Keratinocyte (primary cell): ENCODE results near the gene ALOX15B. TPM values are rescaled to one million over a fixed set of nuclear protein-coding genes. Genes with fewer than 3 reads are reported as not detected.
A peak's percentile ranks its signal among the peaks of the same experiment; 100 is the strongest.

ENCODE experiments used
- DNase-seq: peaks from one replicate; pipeline ENCODE4 v3.0.0-alpha.2; 2011; ENCODE audit warnings: low read depth, missing footprints, low spot score
- FAIRE-seq: peaks from 2 replicates; lab custom pipeline; 2011; peaks lifted over from hg19 to GRCh38; lab: Jason Lieb, UNC
- H2AFZ ChIP-seq: 2 replicates; pipeline ENCODE4 v1.6.0; 2012; ENCODE audit warnings: low read length, control low read depth, inconsistent platforms; ENCODE audit not compliant: control insufficient read depth
- H3K27ac ChIP-seq: 2 replicates; pipeline ENCODE4 v1.5.1; 2011; ENCODE audit warnings: low read length; ENCODE audit not compliant: control insufficient read depth, insufficient read depth
- H3K27me3 ChIP-seq: 3 replicates; pipeline ENCODE4 v1.6.0; 2011; ENCODE audit warnings: low read length; ENCODE audit not compliant: control insufficient read depth, insufficient read depth; ENCODE audit errors: extremely low read depth
- H3K36me3 ChIP-seq, 2 experiments: 2 replicates in 1 of 2; 3 replicates in 1 of 2; pipeline ENCODE4 v1.5.1; 2011; ENCODE audit warnings: low read length in 2 of 2, mild to moderate bottlenecking in 1 of 2; ENCODE audit not compliant: control insufficient read depth in 2 of 2, insufficient read depth in 2 of 2; ENCODE audit errors: extremely low read depth in 1 of 2
- H3K4me1 ChIP-seq: 3 replicates; pipeline ENCODE4 v1.5.1; 2011; ENCODE audit warnings: low read length; ENCODE audit not compliant: control insufficient read depth, insufficient read depth; ENCODE audit errors: extremely low read depth
- H3K4me2 ChIP-seq: 3 replicates; pipeline ENCODE4 v1.6.0; 2011; ENCODE audit warnings: low read depth, low read length; ENCODE audit not compliant: control insufficient read depth, insufficient read depth; ENCODE audit errors: extremely low read depth
- H3K4me3 ChIP-seq, 3 experiments: fragments of 200-600 bp in 1 of 3; sonication (generic) in 1 of 3; 2 replicates in 2 of 3; 3 replicates in 1 of 3; pipeline ENCODE4 v1.5.1; 2011 to 2016; ENCODE audit warnings: low read length in 3 of 3, mild to moderate bottlenecking in 3 of 3, control low read depth in 2 of 3, inconsistent platforms in 1 of 3, low read depth in 1 of 3, mixed read lengths in 1 of 3, mixed run types in 1 of 3, moderate library complexity in 1 of 3; ENCODE audit not compliant: control insufficient read depth in 2 of 3, insufficient read depth in 2 of 3; ENCODE audit errors: extremely low read depth in 1 of 3
- H3K79me2 ChIP-seq: 2 replicates; pipeline ENCODE4 v1.6.0; 2012; ENCODE audit warnings: low read length; ENCODE audit not compliant: control insufficient read depth, insufficient read depth
- H3K9ac ChIP-seq: 3 replicates; pipeline ENCODE4 v1.6.0; 2011; ENCODE audit warnings: low read length; ENCODE audit not compliant: control insufficient read depth, insufficient read depth; ENCODE audit errors: extremely low read depth
- H3K9me1 ChIP-seq: 3 replicates; pipeline ENCODE4 v1.6.0; 2011; ENCODE audit warnings: low read length; ENCODE audit not compliant: control insufficient read depth, insufficient read depth; ENCODE audit errors: extremely low read depth
- H3K9me3 ChIP-seq: 2 replicates; pipeline ENCODE4 v1.5.1; 2012; ENCODE audit warnings: low read depth, low read length; ENCODE audit not compliant: control insufficient read depth
- H4K20me1 ChIP-seq: 3 replicates; pipeline ENCODE4 v1.6.0; 2011; ENCODE audit warnings: low read length; ENCODE audit not compliant: control insufficient read depth, insufficient read depth; ENCODE audit errors: extremely low read depth
- CTCF ChIP-seq, 3 experiments: IDR thresholded peaks in 1 of 3; conservative IDR thresholded peaks in 1 of 3; optimal IDR thresholded peaks in 1 of 3; 2 replicates in 2 of 3; 3 replicates in 1 of 3; pipeline versions ENCODE3 to v1.5.1; 2011; ENCODE audit warnings: low read length in 3 of 3, mild to moderate bottlenecking in 3 of 3, moderate library complexity in 2 of 3, control low read depth in 1 of 3, inconsistent platforms in 1 of 3; ENCODE audit not compliant: insufficient read depth in 2 of 3; ENCODE audit errors: extremely low read depth in 1 of 3
- EZH2 ChIP-seq: IDR thresholded peaks from one replicate; pipeline ENCODE4 v1.6.1; 2012; ENCODE audit warnings: inconsistent platforms, mild to moderate bottlenecking, low read length, moderate library complexity
- dilution Hi-C: fragments of 300-500 bp; cut with MboI; formaldehyde crosslinking; loops from one replicate; pipeline ENCODE4 v1.7.0; 2020; ENCODE audit warnings: low sequenced_read_pairs; ENCODE audit not compliant: extremely low pct_ligation_motif_present
- polyA plus RNA-seq, 5 experiments: library from polyadenylated mRNA; depleted of rRNA in 3 of 5; stranded (reverse) in 3 of 5; stranded (forward) in 1 of 5; unstranded in 1 of 5; fragments of >200 nt; gene quantifications; 1 replicate in 1 of 5; 2 replicates in 3 of 5; 3 replicates in 1 of 5; pipeline versions ENCODE4 v1.2.1 to v1.2.3, GENCODE V29; 2011 to 2012; ENCODE audit warnings: missing spikeins in 2 of 5, low read depth in 1 of 5, low replicate concordance in 1 of 5

Gene ALOX15B
- polyA plus RNA-seq, 1 donor (not counting 4 experiments of a cell fraction or from before 2014, with no cell fraction given), result 29.7 TPM

GRCh38 chr17:8014558-8014850 is 24.4 kb upstream of the ALOX15B start:
- Histone ChIP-seq H3K9me1 (no peaks in the 10 kb centered on the region), H3K9me3 (no peaks in the 10 kb centered on the region), H4K20me1 (no peaks in the 10 kb centered on the region), H3K79me2 (no peaks in the 10 kb centered on the region), H3K27ac (no peak overlapping the region), H3K4me1 (peaks cover 34% of the 10 kb centered on the region), H3K36me3 (no peaks in the 10 kb centered on the region), H3K4me2 (no peak overlapping the region), H3K9ac (no peak overlapping the region), H3K27me3 (no peaks in the 10 kb centered on the region), H2AFZ (no peak overlapping the region), H3K4me3 (no peak overlapping the region)
- DNase-seq, result no peak
- TF ChIP-seq CTCF (optimal IDR thresholded peaks at IDR 0.05 in 1 of 3, IDR thresholded peaks at IDR 0.05 in 1 of 3, conservative IDR thresholded peaks at IDR 0.05 in 1 of 3; ENCODE audit: extremely low read depth in 1 of 3, insufficient read depth in 2 of 3, low read length in 3 of 3) (no peak), EZH2 (no peak)
- dilution Hi-C loops, result no loop called here
- FAIRE-seq, result no peak

GRCh38 chr17:8015236-8015956 is 23.5 kb upstream of the ALOX15B start:
- Histone ChIP-seq H3K79me2 (no peaks in the 10 kb centered on the region), H3K27ac (no peak overlapping the region), H3K9ac (peak overlapping the region; percentile 54), H2AFZ (no peak overlapping the region), H3K4me2 (no peak overlapping the region), H3K9me1 (no peaks in the 10 kb centered on the region), H3K4me3 (no peak overlapping the region), H3K9me3 (no peaks in the 10 kb centered on the region), H3K27me3 (no peaks in the 10 kb centered on the region), H3K4me1 (peaks cover 43% of the 10 kb centered on the region), H3K36me3 (no peaks in the 10 kb centered on the region), H4K20me1 (no peaks in the 10 kb centered on the region)
- TF ChIP-seq EZH2, result no peak
- TF ChIP-seq CTCF (optimal IDR thresholded peaks at IDR 0.05 in 1 of 3, IDR thresholded peaks at IDR 0.05 in 1 of 3, conservative IDR thresholded peaks at IDR 0.05 in 1 of 3; ENCODE audit: extremely low read depth in 1 of 3, insufficient read depth in 2 of 3, low read length in 3 of 3), result no peak
- FAIRE-seq (no peak), DNase-seq (no peak)
- dilution Hi-C loops, result no loop called here
